Glomerular endothelial cell (primary cell): ENCODE results near the gene POGLUT3. TPM values are rescaled to one million over a fixed set of nuclear protein-coding genes. Genes with fewer than 3 reads are reported as not detected.

Experiments
- DNase-seq: peaks from one replicate; pipeline ENCODE4 v3.0.0-alpha.2; 2011; ENCODE audit warnings: low read depth, low spot score; ENCODE audit errors: extremely low read depth
- total RNA-seq: library from RNA; depleted of rRNA; stranded (reverse); fragments of >200 nt; gene quantifications from 2 replicates; pipeline ENCODE4 v1.2.3, GENCODE V29; 2015

Gene POGLUT3
- total RNA-seq, 1 donor from 2014 or later: 23.9 TPM

DNA sequence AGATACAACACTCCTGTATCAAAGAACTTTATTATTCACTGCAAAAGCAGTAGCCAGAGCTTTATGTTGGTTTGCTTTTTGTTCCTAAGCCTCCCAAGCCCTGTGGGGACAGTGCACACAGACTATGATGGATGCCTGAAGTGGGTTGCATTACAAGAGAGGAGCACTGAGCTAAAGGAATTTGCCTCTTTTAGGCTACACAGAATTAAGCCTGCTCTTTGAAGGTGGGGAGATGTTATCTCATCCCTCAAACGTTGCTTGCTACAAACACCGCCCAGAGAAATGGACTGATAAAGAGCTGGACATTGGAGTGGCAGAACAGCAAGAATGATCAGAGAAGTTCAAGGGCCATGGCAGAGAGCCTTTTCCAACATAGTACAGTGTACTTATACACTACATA lies 2.5 kb upstream of the POGLUT3 start:
- DNase-seq: no peak

DNA sequence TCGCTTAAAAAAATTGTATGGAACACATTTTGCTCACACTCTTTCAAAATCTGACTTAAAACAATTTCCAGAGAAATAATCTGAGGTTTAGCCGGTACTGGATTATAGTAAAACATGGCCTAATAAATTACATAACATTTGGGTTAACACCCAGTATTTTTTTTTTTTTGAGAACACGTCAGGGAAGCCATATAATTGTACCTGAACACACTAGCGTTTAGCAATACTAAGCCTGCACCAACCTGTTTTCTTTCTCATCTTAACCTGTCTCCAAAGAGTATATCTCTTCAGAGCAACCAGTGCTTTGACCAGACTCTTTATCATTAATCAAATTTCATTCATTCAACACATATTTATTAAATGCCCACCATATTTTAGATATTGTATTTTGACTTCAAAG lies 2.0 kb upstream of the POGLUT3 start:
- DNase-seq: no peak

DNA sequence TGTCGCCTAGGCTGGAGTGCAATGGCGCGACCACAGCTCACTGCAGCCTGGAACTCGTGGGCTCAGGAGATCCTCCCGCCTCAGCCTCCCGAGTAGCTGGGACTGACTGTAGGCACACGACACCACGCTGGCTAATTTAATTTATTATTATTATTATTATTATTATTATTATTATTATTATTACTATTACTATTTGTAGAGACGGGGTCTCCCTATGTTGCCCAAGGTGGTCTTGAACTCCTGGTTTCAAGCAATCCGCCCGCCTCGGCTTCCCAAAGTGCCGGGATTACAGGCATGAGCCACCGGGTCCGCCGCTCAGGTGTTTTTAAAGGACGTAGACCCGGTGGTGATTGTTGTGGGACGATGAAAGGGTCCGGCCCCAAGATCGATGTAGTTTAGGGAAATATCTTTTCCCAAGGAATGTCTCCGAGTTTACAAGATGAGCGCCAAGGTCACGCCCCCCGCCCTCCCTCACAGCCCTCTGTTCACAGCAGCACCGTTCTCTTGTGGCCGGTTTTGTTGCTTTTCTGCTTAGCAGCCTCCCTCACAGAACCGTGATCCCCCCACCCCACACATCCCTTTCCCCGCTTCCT lies 728 bp upstream of the POGLUT3 start:
- DNase-seq: no peak

DNA sequence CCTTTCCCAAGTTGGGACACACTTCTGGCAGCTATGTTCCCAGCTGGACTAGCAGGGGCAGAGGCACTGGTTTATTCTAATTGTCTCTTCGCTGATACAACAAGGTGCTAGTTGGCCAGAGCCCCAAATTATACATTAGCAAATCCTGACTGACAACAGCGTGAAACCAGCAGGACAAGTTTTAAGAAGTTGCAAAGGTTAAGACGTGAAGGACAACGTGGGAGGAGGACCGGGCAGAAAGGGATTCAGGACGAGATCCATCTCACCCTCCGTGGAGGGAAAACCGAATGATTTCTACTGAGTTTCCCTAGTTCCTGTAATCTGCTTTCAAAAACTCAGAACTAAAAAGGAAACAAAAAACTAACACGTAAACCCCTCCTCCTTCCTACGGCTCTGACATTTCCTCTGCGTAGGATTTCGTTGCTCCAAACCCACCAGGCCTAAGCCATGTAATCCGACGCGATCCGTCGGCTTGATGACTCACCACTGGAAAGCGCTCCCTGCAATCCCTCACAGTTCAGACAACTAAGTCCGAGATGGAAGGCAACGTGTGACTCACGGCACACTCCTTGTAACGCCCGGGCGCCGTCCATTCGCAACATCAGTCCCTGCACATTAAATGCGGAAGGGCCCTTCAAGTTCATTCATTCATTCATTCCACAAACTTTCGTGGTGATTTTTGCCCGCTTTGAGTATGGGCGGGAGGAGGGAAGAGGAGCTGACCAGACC lies 703 bp downstream of the POGLUT3 start:
- peak; percentile 96 for DNase-seq

DNA sequence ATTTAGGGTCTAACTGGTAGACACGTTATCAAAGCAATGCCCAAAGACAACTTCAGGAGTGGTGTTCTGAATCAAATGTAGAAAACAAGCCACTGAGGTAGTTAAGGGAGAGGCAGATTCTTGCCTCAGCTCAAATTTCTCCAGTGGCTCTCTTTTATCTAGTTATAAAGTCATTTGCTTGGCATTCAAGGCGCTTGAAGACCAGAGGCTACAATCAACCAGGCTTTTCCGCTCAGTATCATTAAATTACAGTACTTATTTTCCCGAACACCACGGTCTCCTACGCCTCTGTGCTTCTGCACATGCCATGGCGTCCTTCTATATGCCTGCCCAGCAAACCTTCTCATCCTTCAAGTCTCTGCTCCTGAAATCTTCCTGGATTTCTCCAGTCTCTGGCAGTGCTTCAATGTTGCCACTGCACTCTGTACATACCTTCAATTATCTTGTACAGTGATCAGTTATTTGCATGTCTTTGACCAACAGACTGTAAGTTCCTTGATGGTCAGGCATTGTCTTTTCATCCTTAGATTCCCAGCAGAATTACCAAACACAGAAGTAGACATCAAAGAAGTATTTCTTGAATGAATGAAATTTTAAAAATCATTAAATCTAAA lies 1.4 kb downstream of the POGLUT3 start:
- no peak for DNase-seq

DNA sequence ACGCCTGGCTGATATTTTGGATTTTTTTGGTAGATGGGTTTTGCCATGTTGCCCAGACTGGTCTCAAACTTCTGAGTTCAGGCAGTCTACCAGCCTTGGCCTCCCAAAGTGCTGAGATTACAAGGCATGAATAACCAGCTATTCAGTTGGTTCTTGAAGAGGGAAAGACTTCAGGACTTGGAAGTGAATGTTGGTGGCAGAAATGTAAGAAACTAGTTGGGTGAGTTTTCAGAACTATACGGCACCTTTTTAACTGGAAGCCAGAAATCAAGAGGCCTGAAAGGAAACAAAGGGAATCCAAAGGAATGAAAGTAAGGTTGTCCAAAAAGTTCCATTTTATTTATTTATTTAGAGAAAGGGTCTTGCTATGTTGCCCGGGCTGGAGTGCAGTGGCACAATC lies 2.9 kb downstream of the POGLUT3 start:
- DNase-seq: no peak

DNA sequence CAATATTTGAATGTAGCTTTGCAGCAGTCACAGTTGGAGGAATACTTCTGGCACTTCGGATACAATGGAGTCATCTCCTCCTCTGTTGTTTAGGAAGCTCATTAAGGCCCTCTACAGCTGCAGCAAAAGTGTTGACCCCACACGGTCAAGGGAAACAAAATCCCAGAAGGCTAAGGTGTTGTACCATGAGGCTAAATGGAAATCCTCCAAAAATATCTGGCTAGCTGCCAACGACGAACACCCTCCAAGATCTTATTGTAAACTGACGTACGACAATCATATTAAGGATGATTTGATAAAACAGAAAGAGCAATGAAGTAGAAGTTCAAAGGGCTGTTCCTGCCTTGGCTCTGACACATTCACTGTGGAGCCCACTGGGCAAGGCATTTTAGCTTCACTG lies 4.0 kb downstream of the POGLUT3 start:
- no peak for DNase-seq

DNA sequence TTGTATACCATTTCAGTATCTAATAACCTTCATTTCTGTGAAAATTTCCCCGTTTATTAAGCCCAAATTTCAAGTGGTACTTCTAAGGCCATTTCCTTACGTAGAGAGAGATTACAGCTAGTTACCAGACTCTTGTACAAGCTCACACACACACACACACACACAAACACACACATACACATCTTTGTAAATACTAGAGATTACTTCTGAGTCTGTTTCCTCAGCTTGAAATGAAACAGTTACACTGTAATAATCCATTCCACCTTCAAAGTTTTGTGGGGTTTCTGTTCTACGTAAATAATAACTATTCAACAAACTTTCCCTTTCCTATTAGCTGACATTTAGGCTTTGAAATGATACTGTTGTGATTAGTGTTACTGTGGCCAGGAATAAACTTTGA lies 6.2 kb downstream of the POGLUT3 start:
- DNase-seq: no peak

DNA sequence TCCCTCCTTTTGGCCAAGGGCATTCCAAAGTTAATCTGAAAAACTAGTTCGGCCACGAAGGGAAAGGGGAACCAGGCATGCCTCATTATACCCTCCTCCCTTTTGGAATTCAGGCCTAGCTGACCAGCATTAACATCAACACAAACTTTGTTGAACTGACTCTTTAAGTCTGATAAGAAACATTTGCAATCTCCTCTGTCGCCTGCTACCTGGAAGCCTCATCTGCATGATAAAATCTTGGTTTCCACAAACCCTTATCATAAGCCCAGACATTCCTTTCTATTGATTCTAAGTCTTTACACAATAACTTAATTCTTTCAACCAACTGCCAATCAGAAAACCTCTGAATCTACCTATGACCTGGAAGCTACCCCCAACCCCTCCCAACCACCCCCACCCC lies 11.4 kb downstream of the POGLUT3 start:
- DNase-seq: no peak

DNA sequence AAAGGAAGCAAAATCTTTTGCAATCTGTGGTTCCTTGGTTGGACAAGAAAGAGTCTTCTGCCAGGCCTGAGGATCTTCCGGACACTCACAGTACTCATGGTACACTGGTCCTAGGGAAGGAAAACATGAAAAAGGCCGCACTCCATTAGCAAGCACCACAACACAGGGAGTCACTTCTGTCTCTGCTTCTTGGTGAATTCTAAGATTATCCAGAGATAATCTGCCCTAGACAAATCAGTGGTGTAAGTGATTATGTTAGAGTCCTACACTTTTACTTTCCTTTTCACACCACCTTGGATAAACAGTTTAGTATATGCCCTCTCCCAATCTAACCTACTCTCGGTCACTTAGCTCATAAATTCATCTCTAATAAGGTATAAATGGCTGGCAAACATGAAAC lies 11.9 kb downstream of the POGLUT3 start:
- DNase-seq: no peak

DNA sequence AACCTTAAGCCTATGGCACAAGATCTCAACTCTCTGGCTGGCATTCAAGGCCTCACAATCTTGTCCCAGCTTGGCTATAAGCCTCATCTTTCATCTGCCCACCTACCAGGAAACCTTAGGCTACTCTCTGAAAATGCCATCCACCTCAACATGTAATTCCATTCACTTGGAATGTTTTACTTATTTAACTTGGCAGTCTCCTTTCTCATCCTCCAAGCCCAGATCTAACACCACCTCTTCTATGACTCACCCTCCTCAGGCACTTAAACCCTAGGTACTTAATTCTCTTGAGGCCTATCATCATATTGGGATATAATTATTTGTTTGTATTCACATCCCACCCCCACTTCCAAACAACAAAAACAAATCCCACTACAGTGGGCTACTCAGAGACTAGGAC lies 15.0 kb downstream of the POGLUT3 start:
- no peak for DNase-seq

DNA sequence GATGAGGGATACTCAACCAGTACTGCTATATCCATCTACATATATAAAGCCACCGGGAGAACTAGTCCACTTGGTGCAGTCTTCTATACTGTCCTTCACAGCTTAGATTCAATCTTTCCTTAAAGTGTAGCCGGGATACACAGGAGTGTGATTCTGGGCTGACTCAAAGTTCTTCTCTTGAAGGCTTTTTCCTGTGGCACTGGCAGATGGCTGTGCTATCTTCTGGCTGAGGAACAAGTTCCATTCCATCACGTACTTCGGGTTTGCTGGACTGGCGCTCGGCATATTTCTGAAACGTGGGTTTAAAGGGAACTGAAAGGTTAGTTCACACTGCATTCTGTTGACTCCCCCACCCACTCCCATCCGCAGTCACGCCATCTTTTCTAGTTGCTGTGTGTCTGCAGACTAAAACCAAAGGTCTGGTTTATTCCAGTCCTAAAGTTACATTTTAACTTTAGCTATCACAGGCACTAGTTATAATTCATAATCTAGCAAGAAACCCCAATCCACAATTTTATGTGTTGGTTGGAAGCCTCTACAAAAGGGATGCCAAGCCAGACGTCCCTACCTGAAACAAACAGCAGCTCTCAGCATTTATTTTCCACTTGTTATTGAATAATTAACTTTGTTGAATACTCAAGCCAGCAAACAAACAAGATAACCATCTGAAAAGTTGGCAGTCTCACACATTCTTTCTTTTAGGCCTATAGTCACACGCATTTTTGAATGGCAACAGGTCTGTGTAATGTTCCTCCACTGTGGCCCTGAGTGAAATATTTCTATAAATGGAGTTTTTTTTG lies 23.3 kb downstream of the POGLUT3 start:
- DNase-seq: no peak

DNA sequence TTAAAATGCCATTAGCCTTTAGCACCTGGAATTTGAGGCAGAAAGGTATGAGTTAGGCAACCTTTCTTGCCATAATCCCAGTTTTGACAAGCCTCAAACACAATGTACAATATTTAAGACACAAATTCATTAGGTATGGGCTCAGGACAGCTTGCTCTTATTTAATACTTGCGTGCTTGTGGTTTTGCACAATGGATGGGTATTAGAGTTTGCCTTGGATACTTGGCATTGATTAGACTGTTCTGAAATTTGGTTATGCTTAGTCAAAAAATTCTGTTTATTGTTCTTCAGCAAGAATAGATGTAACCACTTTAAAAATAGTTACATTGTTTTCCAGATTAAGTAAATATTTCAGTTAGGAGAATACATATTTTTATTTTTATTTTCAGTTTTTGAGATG lies 25.5 kb downstream of the POGLUT3 start:
- DNase-seq: no peak

DNA sequence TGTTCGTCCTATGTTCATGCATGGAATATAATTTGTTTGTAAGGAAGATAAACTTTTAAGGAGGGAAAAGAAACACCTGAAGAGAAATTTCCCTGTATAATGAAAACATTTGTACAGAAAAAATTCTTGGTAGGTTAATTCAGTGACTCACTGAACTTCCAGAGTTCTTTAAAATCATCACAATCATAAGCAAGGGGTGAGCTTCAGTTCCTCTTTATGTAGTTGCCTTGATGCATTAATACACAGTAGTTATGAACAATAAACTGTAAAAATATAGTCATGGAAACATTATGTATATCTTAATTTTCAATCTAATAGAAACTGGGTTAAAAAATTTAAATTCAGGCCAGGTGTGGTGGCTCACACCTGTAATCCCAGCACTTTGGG lies 29.7 kb downstream of the POGLUT3 start:
- DNase-seq: no peak

DNA sequence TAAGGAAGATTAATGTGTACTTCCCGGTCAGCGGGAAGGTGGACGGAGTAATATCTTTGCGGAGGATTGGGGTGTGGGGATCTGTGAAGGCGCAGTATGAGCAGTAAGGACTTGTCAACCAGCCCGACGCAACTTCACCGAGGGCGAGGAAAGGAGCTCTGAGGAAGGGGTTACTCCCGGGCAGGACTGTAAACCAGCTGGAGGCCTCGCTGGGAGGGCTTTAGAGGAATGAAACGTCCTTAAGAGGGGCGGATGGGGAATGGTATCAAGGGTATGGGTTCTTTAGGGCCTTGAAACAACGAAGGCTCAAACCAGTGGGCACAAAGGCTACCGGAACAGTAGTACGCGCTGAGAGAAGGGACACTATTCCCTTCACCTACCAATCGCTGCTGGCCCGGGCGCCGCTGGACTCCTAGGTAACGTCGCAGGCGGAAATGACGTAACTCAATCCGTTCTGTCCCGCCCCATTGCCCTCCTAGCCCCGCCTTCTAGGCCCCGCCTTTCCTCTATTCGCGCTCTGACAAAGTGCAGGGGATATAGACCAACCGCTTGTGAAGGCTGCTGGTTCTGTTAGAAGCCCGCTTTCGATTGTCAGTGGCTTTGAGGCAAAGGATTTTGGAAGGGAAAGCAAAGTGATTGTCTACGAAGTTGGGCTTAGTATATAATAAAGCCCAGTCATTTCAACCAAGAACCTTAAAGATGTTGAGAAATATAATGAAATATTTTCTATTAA lies 30.9 kb downstream of the POGLUT3 start, which contains the start of gene C11orf65:
C11orf65 (minus strand) TSS at position 439 of the 733 bp plus-strand sequence. CDS start 5,970 bp downstream, outside the sequence.
- peak; percentile 89 for DNase-seq

DNA sequence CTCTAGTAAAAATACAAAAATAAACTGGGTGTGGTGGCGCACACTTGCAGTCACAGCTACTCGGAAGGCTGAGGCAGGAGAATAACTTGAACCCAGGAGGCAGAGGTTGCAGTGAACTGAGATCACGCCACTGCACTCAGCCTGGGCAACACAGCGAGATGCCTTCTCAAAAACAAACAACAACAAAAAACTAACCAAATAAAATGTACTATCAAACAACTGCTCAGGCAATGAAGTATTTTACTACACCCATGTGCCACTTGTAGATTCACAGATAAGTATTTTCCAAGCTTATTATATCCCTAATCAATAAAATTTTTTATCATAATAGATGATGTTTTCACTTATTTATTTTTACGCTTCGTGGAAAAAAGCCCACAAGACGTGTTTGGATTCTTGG lies 31.8 kb downstream of the POGLUT3 start:
- no peak for DNase-seq

DNA sequence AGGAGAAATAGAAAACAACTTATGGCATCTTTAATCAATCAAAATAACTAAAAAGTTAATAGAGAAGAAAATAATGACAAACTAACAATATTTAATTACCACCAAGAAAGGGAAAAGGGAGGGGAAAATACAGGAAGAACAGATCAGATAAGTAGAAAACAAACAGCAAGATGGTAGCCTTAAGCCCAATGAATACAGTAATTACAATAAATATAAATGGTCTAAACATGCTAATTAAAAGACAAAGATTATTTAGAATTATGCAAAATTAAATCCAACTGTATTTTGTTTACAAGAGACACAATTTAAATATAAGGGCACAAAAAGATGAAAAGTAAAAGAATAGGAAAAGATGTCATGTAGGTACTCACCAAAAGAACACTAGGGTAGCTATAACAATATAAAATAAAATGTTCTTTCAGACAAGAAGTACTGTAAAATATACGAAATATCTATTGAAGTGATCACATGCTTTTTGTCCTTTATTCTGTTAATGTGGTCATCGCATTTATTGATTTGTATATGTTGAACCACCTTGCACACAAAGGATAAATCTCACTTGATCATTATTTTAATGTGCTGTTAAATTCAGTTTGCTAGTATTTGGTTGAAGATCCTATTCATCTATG lies 44.9 kb downstream of the POGLUT3 start:
- no peak for DNase-seq
